Measurements from ENCODE around the gene MEOX1.
"Not testable (repeated sequence)": the region's sequence is repeated elsewhere in the genome, so short reads cannot be mapped to it uniquely, and the experiment has no call there.

MEOX1 gene

GRCh38 chr17:43602556-43602955 is 59.2 kb downstream of the MEOX1 start:
- DNase-seq (ENCODE audit: low spot score in 2 of 2); H3K27ac Mint-ChIP-seq; ATAC-seq; H3K9me3 Mint-ChIP-seq; H3K36me3 Mint-ChIP-seq; H3K4me1 Mint-ChIP-seq; H3K4me3 Mint-ChIP-seq: not testable (repeated sequence)

- Mint-ChIP-seq H3K27ac (no peak overlapping the region), H3K4me1 (no peaks in the 10 kb centered on the region)
Observed at GRCh38 chr17:43601280-43602039, 60.3 kb downstream of the MEOX1 start.

GRCh38 chr17:43599835-43600234 is 61.9 kb downstream of the MEOX1 start:
- ATAC-seq (no peak), DNase-seq (ENCODE audit: low spot score in 2 of 2) (no peak)
- no peaks in the 10 kb centered on the region for H3K4me1 Mint-ChIP-seq
- no peaks in the 10 kb centered on the region for H3K9me3 Mint-ChIP-seq
- no peak overlapping the region for H3K27ac Mint-ChIP-seq
- H3K4me3 Mint-ChIP-seq: no peak overlapping the region
- no peaks in the 10 kb centered on the region for H3K36me3 Mint-ChIP-seq

More at GRCh38 chr17:43601280-43602039, 60.3 kb downstream of the MEOX1 start:
- H3K36me3 Mint-ChIP-seq: no peaks in the 10 kb centered on the region
- no peaks in the 10 kb centered on the region for H3K9me3 Mint-ChIP-seq
- no peak overlapping the region for H3K4me3 Mint-ChIP-seq
- DNase-seq (ENCODE audit: low spot score in 2 of 2): no peak
- ATAC-seq: no peak

- Mint-ChIP-seq H3K4me1 (no peaks in the 10 kb centered on the region), H3K9me3 (no peaks in the 10 kb centered on the region), H3K4me3 (no peak overlapping the region), H3K36me3 (no peaks in the 10 kb centered on the region), H3K27ac (no peak overlapping the region)
- DNase-seq (ENCODE audit: low spot score in 2 of 2) (no peak), ATAC-seq (no peak)
Observed at GRCh38 chr17:43599046-43599395, 62.7 kb downstream of the MEOX1 start.

- H3K4me1 Mint-ChIP-seq: no peaks in the 10 kb centered on the region
- H3K27ac Mint-ChIP-seq: no peak overlapping the region
- no peaks in the 10 kb centered on the region for H3K36me3 Mint-ChIP-seq
- DNase-seq (ENCODE audit: low spot score in 2 of 2): no peak
- no peaks in the 10 kb centered on the region for H3K9me3 Mint-ChIP-seq
- no peak overlapping the region for H3K4me3 Mint-ChIP-seq
- ATAC-seq: no peak
Observed at GRCh38 chr17:43598357-43599045, 63.2 kb downstream of the MEOX1 start.

- H3K9me3 Mint-ChIP-seq: no peaks in the 10 kb centered on the region
- DNase-seq (ENCODE audit: low spot score in 2 of 2) (no peak), ATAC-seq (no peak)
- no peaks in the 10 kb centered on the region for H3K4me1 Mint-ChIP-seq
- H3K36me3 Mint-ChIP-seq: no peaks in the 10 kb centered on the region
- no peak overlapping the region for H3K27ac Mint-ChIP-seq
- H3K4me3 Mint-ChIP-seq: no peak overlapping the region
Observed at GRCh38 chr17:43597624-43598356, 63.9 kb downstream of the MEOX1 start.

GRCh38 chr17:43595466-43595865 is 66.3 kb downstream of the MEOX1 start:
- Mint-ChIP-seq H3K27ac (no peak overlapping the region), H3K9me3 (no peaks in the 10 kb centered on the region), H3K36me3 (no peaks in the 10 kb centered on the region), H3K4me3 (no peak overlapping the region), H3K4me1 (no peaks in the 10 kb centered on the region)
- DNase-seq (ENCODE audit: low spot score in 2 of 2) (no peak), ATAC-seq (no peak)

GRCh38 chr17:43591779-43592562 is 69.8 kb downstream of the MEOX1 start:
- H3K27ac Mint-ChIP-seq: no peak overlapping the region
- H3K36me3 Mint-ChIP-seq: no peaks in the 10 kb centered on the region
- H3K4me1 Mint-ChIP-seq: no peaks in the 10 kb centered on the region
- ATAC-seq (no peak), DNase-seq (ENCODE audit: low spot score in 2 of 2) (no peak)
- H3K4me3 Mint-ChIP-seq: no peak overlapping the region
- no peaks in the 10 kb centered on the region for H3K9me3 Mint-ChIP-seq

GRCh38 chr17:43591001-43591400 is 70.7 kb downstream of the MEOX1 start:
- Mint-ChIP-seq H3K4me1 (no peaks in the 10 kb centered on the region), H3K27ac (no peak overlapping the region), H3K4me3 (no peak overlapping the region), H3K36me3 (no peaks in the 10 kb centered on the region), H3K9me3 (no peaks in the 10 kb centered on the region)
- DNase-seq (ENCODE audit: low spot score in 2 of 2) (no peak), ATAC-seq (no peak)

All from stimulated activated effector memory CD8-positive, alpha-beta T cell treated with anti-CD3 and anti-CD28 coated beads, Interleukin-12 subunit alpha, Interleukin-12 subunit beta, amount 100 ng/mL, for 72 hours (primary cell).